HUES48 (cell line): ENCODE data around the gene RNF220.

Experiments
- H3K27ac ChIP-seq: one replicate; pipeline ENCODE4 v1.7.0; 2013; ENCODE audit warnings: low read depth, low read length, inconsistent platforms
- H3K27me3 ChIP-seq: 2 replicates; pipeline ENCODE4 v1.6.1; 2013; ENCODE audit warnings: mild to moderate bottlenecking, low read length; ENCODE audit not compliant: control insufficient read depth, insufficient read depth
- H3K36me3 ChIP-seq: 2 replicates; pipeline ENCODE4 v1.6.1; 2013; ENCODE audit warnings: low read length; ENCODE audit not compliant: control insufficient read depth, insufficient read depth
- H3K4me1 ChIP-seq: 2 replicates; pipeline ENCODE4 v1.6.1; 2013; ENCODE audit warnings: mild to moderate bottlenecking, low read length; ENCODE audit not compliant: control insufficient read depth, insufficient read depth
- H3K4me3 ChIP-seq: 2 replicates; pipeline ENCODE4 v1.5.1; 2013; ENCODE audit warnings: mild to moderate bottlenecking, low read depth, low read length
- H3K9ac ChIP-seq: 2 replicates; pipeline ENCODE4 v1.6.1; 2013; ENCODE audit warnings: mild to moderate bottlenecking, low read depth, low read length, moderate library complexity
- H3K9me3 ChIP-seq: 2 replicates; pipeline ENCODE4 v1.6.1; 2013; ENCODE audit warnings: low read length; ENCODE audit not compliant: control insufficient read depth, insufficient read depth

Gene RNF220

GRCh38 chr1:44636083-44636687 is 231.1 kb downstream of the RNF220 start:
- peaks cover 82% of the 10 kb centered on the region for H3K36me3 ChIP-seq
- H3K9ac ChIP-seq, result no peak overlapping the region
- H3K4me1 ChIP-seq, result peaks cover 8% of the 10 kb centered on the region
- no peaks in the 10 kb centered on the region for H3K27me3 ChIP-seq
- H3K27ac ChIP-seq, result no peak overlapping the region
- H3K9me3 ChIP-seq, result no peaks in the 10 kb centered on the region
- H3K4me3 ChIP-seq, result no peak overlapping the region

GRCh38 chr1:44636688-44637598 is 231.9 kb downstream of the RNF220 start:
- H3K4me1 ChIP-seq, result peaks cover 4% of the 10 kb centered on the region
- H3K36me3 ChIP-seq, result peaks cover 89% of the 10 kb centered on the region
- H3K27ac ChIP-seq, result no peak overlapping the region
- no peaks in the 10 kb centered on the region for H3K27me3 ChIP-seq
- no peak overlapping the region for H3K4me3 ChIP-seq
- H3K9me3 ChIP-seq, result no peaks in the 10 kb centered on the region
- H3K9ac ChIP-seq, result no peak overlapping the region

GRCh38 chr1:44637702-44638411 is 232.8 kb downstream of the RNF220 start:
- H3K4me1 ChIP-seq, result peaks cover 2% of the 10 kb centered on the region
- H3K36me3 ChIP-seq, result peaks cover 98% of the 10 kb centered on the region
- no peaks in the 10 kb centered on the region for H3K9me3 ChIP-seq
- H3K4me3 ChIP-seq, result no peak overlapping the region
- H3K9ac ChIP-seq, result no peak overlapping the region
- H3K27me3 ChIP-seq, result no peaks in the 10 kb centered on the region
- no peak overlapping the region for H3K27ac ChIP-seq

- no peaks in the 10 kb centered on the region for H3K9me3 ChIP-seq
- no peaks in the 10 kb centered on the region for H3K4me1 ChIP-seq
- H3K4me3 ChIP-seq, result no peak overlapping the region
- peaks cover 98% of the 10 kb centered on the region for H3K36me3 ChIP-seq
- no peak overlapping the region for H3K9ac ChIP-seq
- H3K27me3 ChIP-seq, result no peaks in the 10 kb centered on the region
- H3K27ac ChIP-seq, result no peak overlapping the region
These were observed 235.3 kb downstream of the RNF220 start for GRCh38 chr1:44640200-44640853.

- Histone ChIP-seq H3K9me3 (no peaks in the 10 kb centered on the region), H3K9ac (no peak overlapping the region), H3K4me3 (no peak overlapping the region), H3K27me3 (no peaks in the 10 kb centered on the region), H3K36me3 (peaks cover 97% of the 10 kb centered on the region), H3K4me1 (no peaks in the 10 kb centered on the region), H3K27ac (no peak overlapping the region)
These were observed 236.4 kb downstream of the RNF220 start for GRCh38 chr1:44641126-44642102.

- Histone ChIP-seq H3K4me3 (no peak overlapping the region), H3K36me3 (peaks cover 96% of the 10 kb centered on the region), H3K4me1 (no peaks in the 10 kb centered on the region), H3K27me3 (no peaks in the 10 kb centered on the region), H3K27ac (no peak overlapping the region), H3K9ac (no peak overlapping the region), H3K9me3 (no peaks in the 10 kb centered on the region)
These were observed 237.2 kb downstream of the RNF220 start for GRCh38 chr1:44642255-44642654.

- Histone ChIP-seq H3K27me3 (no peaks in the 10 kb centered on the region), H3K4me3 (no peak overlapping the region), H3K9ac (no peak overlapping the region), H3K9me3 (no peaks in the 10 kb centered on the region), H3K4me1 (no peaks in the 10 kb centered on the region), H3K36me3 (peaks cover 96% of the 10 kb centered on the region), H3K27ac (no peak overlapping the region)
These were observed 237.9 kb downstream of the RNF220 start for GRCh38 chr1:44642925-44643324.

- Histone ChIP-seq H3K4me3 (no peak overlapping the region), H3K27me3 (no peaks in the 10 kb centered on the region), H3K27ac (no peak overlapping the region), H3K36me3 (peaks cover 96% of the 10 kb centered on the region), H3K9ac (no peak overlapping the region), H3K9me3 (no peaks in the 10 kb centered on the region), H3K4me1 (no peaks in the 10 kb centered on the region)
These were observed 238.8 kb downstream of the RNF220 start for GRCh38 chr1:44643721-44644334.

- H3K4me1 ChIP-seq, result peaks cover 2% of the 10 kb centered on the region; the same call in 1 of the 2 replicates
- H3K27ac ChIP-seq, result no peak overlapping the region
- no peaks in the 10 kb centered on the region for H3K9me3 ChIP-seq
- H3K4me3 ChIP-seq, result no peak overlapping the region
- no peak overlapping the region for H3K9ac ChIP-seq
- H3K27me3 ChIP-seq, result no peaks in the 10 kb centered on the region
- peaks cover 97% of the 10 kb centered on the region for H3K36me3 ChIP-seq
These were observed 239.8 kb downstream of the RNF220 start for GRCh38 chr1:44644806-44645205.
